ENCODE results near the gene SIT1. TPM values are rescaled to one million over a fixed set of nuclear protein-coding genes. Genes with fewer than 3 reads are reported as not detected.

SIT1 gene
- total RNA-seq, 1 donor from 2014 or later, result not detected

GRCh38 chr9:35603986-35604577 lies 46.6 kb downstream of the SIT1 start:
- peak; percentile 73 for FAIRE-seq

GRCh38 chr9:35603506-35603985 lies 47.2 kb downstream of the SIT1 start:
- H3K36me3 Mint-ChIP-seq (ENCODE audit: low read depth, unreplicated experiment), result peaks cover 7% of the 10 kb centered on the region
- H3K27ac ChIP-seq (ENCODE audit: low read depth, low read length), result peak overlapping the region; percentile 33
- peak overlapping the region; percentile 96 for H3K27ac Mint-ChIP-seq (ENCODE audit: unreplicated experiment)

More at GRCh38 chr9:35603986-35604577, 46.6 kb downstream of the SIT1 start:
- Histone ChIP-seq H3K27ac (ENCODE audit: low read depth, low read length) (peak overlapping the region; percentile 61), H3K79me2 (ENCODE audit: insufficient read depth, low read length) (peaks cover 16% of the 10 kb centered on the region), H3K27me3 (ENCODE audit: insufficient read depth, low read length) (no peaks in the 10 kb centered on the region), H2AFZ (ENCODE audit: low read depth, low read length) (peak overlapping the region; percentile 91), H3K4me1 (ENCODE audit: insufficient read depth, low read length) (peaks cover 25% of the 10 kb centered on the region), H3K4me3 (ENCODE audit: insufficient read depth, low read depth, low read length) (peak overlapping the region; percentile 60), H4K20me1 (ENCODE audit: insufficient read depth, low read length) (peaks cover 17% of the 10 kb centered on the region), H3K36me3 (ENCODE audit: insufficient read depth, low read length) (no peaks in the 10 kb centered on the region), H3K9ac (ENCODE audit: low read length) (peak overlapping the region; percentile 70), H3K9me3 (ENCODE audit: insufficient read depth, low read depth, low read length) (no peaks in the 10 kb centered on the region), H3K4me2 (ENCODE audit: low read length) (peak overlapping the region; percentile 93)
- TF ChIP-seq CTCF (IDR thresholded peaks at IDR 0.05; ENCODE audit: insufficient read depth, low read depth, low read length) (peak; percentile 88), EZH2 (IDR thresholded peaks at IDR 0.05; ENCODE audit: insufficient read depth, low read length) (no peak)
- H3K9me3 Mint-ChIP-seq (ENCODE audit: unreplicated experiment), result no peaks in the 10 kb centered on the region
- peaks cover 11% of the 10 kb centered on the region for H3K36me3 Mint-ChIP-seq (ENCODE audit: low read depth, unreplicated experiment)
- peak; percentile 97 for DNase-seq (ENCODE audit: low read depth)
- H3K4me1 Mint-ChIP-seq (ENCODE audit: low read depth, unreplicated experiment), result peaks cover 13% of the 10 kb centered on the region
- peak overlapping the region; percentile 96 for H3K27ac Mint-ChIP-seq (ENCODE audit: unreplicated experiment)
- H3K27me3 Mint-ChIP-seq (ENCODE audit: low read depth, unreplicated experiment), result no peaks in the 10 kb centered on the region
- H3K4me3 Mint-ChIP-seq (ENCODE audit: unreplicated experiment), result peak overlapping the region; percentile 96

More at GRCh38 chr9:35603506-35603985, 47.2 kb downstream of the SIT1 start:
- FAIRE-seq (no peak), DNase-seq (ENCODE audit: low read depth) (no peak)
- no peak for TF ChIP-seq CTCF (IDR thresholded peaks at IDR 0.05; ENCODE audit: insufficient read depth, low read depth, low read length)
- TF ChIP-seq EZH2 (IDR thresholded peaks at IDR 0.05; ENCODE audit: insufficient read depth, low read length), result no peak
- H3K4me3 Mint-ChIP-seq (ENCODE audit: unreplicated experiment), result peak overlapping the region; percentile 96
- H3K4me2 ChIP-seq (ENCODE audit: low read length), result peak overlapping the region; percentile 85
- H3K27me3 ChIP-seq (ENCODE audit: insufficient read depth, low read length), result no peaks in the 10 kb centered on the region
- H4K20me1 ChIP-seq (ENCODE audit: insufficient read depth, low read length), result peaks cover 17% of the 10 kb centered on the region
- H3K9me3 Mint-ChIP-seq (ENCODE audit: unreplicated experiment), result no peaks in the 10 kb centered on the region
- peaks cover 16% of the 10 kb centered on the region for H3K79me2 ChIP-seq (ENCODE audit: insufficient read depth, low read length)
- H3K27me3 Mint-ChIP-seq (ENCODE audit: low read depth, unreplicated experiment), result no peaks in the 10 kb centered on the region
- peaks cover 13% of the 10 kb centered on the region for H3K4me1 Mint-ChIP-seq (ENCODE audit: low read depth, unreplicated experiment)
- peak overlapping the region; percentile 50 for H3K9ac ChIP-seq (ENCODE audit: low read length)
- peak overlapping the region; percentile 53 for H3K4me3 ChIP-seq (ENCODE audit: insufficient read depth, low read depth, low read length)
- no peaks in the 10 kb centered on the region for H3K36me3 ChIP-seq (ENCODE audit: insufficient read depth, low read length)
- peaks cover 25% of the 10 kb centered on the region for H3K4me1 ChIP-seq (ENCODE audit: insufficient read depth, low read length)
- H2AFZ ChIP-seq (ENCODE audit: low read depth, low read length), result peak overlapping the region; percentile 91
- H3K9me3 ChIP-seq (ENCODE audit: insufficient read depth, low read depth, low read length), result no peaks in the 10 kb centered on the region

All from astrocyte (in vitro differentiated cells and primary cell).